GM21737 (cell line): ENCODE results near the gene ULBP2.

Source experiments
- ATAC-seq: cut with Tn5 transposase; IDR thresholded peaks from one replicate; pipeline ENCODE4 v1.9.1; 2021; ENCODE audit warnings: mild to moderate bottlenecking, moderate library complexity; ENCODE audit not compliant: unreplicated experiment

ULBP2 gene, protein sequence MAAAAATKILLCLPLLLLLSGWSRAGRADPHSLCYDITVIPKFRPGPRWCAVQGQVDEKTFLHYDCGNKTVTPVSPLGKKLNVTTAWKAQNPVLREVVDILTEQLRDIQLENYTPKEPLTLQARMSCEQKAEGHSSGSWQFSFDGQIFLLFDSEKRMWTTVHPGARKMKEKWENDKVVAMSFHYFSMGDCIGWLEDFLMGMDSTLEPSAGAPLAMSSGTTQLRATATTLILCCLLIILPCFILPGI

GRCh38 chr6:149941583-149942460 lies at the start of gene ULBP2:
ULBP2 (plus strand) TSS chr6:149942014; CDS start chr6:149942073, 59 bp downstream.
- ATAC-seq = no peak

DNA sequence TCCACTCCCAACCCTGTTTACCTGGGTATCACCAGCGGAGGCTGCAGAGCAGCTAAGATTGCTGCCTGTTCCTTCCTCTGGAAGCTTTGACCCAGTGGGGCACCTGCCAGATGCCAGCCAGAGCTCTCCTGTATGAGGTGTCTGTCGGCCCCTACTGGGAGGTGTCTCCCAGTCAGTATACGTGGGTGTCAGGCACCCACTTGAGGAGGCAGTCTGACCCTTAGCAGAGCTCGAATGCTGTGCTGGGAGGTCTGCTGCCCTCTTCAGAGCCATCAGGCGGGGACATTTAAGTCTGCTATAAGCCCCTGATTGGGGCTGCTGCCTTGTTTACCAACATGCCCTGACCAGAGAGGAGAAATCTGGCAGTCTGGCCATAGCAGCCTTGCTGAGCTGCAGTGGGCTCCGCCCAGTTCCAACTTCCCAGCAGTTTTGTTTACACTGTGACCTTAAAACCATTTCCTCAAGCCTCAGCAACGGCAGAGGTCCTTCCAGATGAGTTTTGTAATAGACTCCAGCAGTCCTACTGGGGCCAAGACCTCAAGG lies 46.7 kb upstream of the ULBP2 start:
- no peak for ATAC-seq

- ATAC-seq = no peak
Observed at GRCh38 chr6:149895833-149896271, 46.0 kb upstream of the ULBP2 start.

DNA sequence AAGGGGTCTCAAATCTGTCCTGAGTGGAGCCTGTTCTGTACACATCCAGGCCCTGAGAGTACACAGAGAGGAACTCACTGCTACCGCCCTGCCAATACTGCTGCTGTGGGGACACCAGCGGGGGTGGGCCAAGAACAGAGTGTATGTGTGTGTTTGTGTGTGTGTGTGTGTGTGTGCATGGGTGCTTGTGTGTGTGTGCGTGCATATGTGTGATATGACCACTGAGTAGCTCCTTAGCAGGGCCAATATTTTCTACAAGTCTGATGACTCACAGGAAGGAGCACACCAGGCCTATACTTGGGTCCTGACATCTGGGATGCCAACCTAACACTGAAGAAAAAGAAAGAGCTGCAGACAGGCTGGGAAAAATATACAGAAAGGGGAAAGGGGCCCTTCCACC lies 45.3 kb upstream of the ULBP2 start:
- no peak for ATAC-seq

GRCh38 chr6:149897015-149897697 lies 44.7 kb upstream of the ULBP2 start:
- no peak for ATAC-seq

DNA sequence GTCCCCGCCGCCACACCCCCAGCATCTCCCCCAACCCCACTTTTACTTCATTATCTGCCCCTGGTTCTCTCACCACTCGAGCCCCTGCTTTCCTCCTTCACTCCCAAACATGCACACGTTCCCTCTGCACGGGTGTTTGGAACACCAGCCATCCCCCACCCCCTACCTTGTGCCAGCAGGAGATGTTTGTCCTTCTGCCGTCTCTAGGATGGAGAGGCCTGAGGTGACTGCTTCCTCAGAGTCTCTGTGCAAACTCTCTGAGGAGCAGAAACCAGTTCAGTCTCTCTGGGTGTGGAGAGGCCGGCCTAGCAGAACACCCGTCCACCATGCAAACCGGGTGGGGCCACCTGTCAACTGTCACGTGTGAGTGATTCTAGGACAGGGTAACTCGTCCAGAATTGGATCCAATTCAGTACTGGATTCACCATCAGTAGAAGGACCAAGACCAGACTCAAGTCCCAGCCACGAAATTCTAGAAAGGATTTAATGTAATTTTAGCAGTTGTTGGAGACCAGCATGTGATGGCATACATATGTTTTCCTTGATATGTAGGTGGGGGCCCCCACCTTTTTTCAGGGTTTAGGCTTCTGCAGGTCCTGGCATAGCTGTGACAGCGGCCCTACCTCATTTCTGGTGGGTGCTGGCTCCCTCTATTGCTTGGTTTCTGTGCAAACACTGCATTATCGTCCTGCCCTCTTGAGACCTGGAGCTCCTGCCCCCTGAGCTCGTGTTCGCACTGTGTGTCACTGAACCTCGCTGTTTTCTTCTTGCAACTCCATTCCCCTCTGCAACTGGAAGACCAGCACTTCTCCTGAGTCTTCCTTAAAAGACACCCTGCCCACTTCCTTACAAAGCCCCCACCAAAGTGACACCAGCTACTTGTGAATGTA lies 43.7 kb upstream of the ULBP2 start, which contains the start of gene RAET1E:
RAET1E (minus strand) TSS at position 259 of the 890 bp plus-strand sequence. CDS start 7,212 bp downstream, outside the sequence.
- ATAC-seq = no peak

DNA sequence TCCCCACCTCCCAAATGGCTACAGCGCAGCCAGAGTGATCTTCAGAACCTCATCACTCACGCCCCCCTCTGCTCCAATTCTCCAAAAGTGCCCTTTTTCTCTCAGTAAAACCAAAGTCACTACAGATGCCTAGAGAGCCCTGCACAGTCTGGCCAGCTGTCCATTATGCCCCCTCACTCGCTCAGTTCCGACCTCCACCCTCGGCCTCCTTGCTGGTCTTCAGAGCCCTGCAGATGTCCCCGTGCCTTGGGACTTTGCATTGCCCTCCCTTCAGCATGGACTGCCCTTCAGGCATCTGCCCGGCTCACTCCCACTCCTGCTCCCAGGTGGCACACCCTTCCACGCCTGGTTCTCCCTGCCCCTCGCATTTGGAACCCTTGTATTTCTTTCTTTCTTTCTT lies 42.8 kb upstream of the ULBP2 start:
- ATAC-seq = no peak

- no peak for ATAC-seq
Observed at GRCh38 chr6:149899486-149899885, 42.3 kb upstream of the ULBP2 start.

DNA sequence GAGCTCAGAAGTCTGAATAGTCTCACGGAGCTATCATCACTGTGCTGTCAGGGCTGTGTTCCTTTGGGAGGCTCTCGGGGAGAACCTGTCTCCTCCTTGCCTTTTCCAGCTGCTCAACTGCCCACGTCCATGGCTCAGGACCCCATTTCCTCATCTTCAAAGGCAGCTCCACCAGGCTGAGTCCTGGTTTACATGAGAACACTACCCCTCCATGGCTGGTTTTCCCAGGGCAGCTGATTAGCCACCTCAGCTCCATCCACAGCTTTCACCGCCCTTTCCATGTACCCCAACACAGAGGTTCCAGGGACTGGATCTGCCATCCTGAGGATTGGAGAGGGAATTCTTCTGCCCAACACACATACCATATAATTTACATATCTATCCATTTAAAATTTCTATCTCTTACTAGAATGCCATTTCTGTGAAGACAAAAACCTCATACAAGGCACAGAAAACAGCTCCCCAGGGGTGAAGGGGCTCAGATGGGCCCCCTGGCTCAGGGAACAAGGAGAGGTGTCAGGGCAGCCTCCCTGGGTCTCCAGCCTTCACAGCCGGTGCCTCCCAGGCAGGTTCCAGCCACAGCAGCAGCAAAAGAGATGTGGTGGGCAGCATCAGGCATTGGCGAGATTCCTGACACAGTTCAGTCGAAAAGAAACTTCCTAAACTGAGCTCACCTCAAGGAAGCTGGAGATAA lies 41.7 kb upstream of the ULBP2 start:
- ATAC-seq = no peak

DNA sequence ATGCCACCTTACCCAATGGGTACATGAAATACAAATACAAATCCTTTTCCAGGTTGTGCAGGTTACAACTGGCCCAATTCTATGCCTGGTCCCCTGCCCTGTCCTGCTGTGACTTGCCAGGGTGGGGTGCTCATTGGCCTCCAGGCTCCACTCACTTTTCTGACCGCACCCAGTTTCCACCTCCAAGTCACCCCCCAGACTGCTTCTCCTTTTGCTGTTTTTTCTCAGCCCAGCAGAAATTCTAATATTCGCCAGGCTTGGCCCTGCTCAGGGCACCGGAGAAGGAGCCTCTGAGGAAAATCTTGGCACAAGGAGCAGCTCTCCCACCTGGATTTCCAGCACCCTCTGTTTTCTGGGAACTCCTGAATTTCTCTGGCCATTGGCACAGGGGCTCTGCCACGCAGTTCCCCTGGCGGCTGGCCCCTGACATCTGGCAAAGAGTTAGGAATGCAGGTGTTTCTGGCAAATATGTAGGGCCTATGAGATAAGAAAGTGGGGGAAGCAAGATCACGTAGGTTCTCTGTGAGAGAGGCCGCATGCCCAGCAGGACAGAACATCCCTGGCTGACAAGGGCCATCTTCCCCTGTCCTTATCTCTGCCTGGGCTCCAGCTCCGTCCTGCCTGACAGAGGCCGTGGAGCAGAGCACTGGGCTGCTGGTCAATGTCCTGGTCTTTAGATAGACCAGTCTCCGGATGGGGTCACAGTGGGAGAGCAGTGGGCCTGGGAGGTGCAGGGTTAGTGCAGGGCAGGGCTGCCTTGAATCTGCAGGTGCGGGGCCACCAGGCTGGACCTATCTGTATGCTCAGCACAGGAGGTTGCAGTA lies 41.0 kb upstream of the ULBP2 start:
- no peak for ATAC-seq

GRCh38 chr6:149901444-149902140 lies 40.2 kb upstream of the ULBP2 start:
- no peak for ATAC-seq

- no peak for ATAC-seq
Observed at GRCh38 chr6:149903938-149904611, 37.7 kb upstream of the ULBP2 start.

DNA sequence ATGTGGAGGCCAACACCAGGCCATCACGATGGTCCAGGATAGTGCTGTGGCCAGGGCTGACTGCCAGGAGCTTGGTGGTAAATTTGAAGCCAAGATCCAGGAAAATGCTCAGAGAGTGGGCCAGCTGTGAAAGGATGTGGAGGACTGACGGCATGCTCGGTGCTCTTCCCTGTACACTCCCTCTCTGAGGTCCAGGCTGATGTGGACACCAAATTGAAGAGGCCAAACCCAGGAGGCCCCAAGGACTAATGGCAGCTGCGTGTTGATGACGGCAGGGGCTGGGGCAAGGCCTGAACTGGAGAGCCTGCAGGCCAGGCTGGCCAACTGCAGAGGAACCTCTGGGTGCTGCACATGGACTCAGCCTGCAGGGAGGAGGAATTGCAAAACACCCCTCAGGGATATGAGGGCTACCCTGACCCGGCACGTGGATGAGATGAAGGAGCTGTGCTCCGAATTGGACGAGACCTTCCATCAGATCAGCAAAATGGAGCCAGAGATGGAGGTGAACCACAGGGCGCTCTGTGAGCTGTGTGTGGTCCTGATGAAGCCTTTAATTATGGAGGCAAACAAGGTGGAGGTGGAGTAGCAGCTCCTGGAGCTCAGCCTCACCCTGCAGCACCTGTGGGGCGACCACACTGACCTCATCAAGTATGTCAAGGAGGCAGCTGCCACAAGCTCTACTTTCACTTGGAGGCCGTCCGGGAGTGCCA lies 37.0 kb upstream of the ULBP2 start:
- ATAC-seq = no peak

DNA sequence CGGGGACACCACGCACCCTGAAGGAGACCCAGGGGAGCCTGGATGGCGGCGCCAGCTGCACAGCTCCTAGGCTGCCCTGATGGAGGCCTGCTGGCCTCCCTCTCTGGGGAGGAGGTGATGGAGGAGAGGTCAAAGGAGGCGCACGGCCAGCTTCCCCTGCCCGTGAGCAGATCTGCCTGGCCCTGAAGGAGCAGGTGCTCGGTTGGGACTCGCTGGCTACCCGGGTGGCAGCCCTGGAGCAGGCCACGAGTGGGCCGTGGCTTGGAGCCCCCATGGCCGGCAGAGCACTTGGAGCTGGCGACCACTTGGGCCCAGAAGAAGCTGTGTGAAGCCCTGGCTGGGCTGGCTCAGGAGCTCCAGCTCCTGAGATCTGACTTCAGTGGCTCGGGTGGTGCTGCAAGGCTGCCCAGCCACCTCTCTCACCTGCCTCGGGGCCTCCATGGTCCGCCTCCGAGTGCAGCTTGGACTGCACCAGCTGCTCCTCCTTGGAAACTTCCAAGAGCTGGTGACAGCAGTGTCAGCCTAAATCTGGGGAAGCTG lies 36.4 kb upstream of the ULBP2 start:
- ATAC-seq = no peak

DNA sequence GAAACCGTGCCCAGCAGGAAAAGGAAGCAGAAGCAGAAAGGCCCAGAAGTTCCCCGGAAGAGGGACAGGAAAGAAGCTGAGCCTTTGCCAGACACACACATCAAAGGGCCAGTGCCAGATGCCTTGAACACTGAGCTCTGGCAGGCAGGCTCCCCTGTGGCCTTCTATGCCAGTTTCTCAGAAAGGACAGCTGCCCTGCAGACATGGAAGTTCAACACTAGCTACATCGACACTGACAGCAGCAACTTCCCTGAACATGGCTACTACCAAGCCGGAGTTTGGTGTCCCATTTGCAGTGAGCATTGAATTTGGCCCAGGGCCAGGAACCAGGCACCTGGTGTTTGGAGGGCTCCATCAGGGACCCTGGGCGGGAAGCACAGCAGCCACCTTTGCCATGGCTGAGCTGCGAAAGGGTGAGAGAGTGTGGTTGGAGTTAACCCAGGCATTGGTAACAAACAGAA lies 35.9 kb upstream of the ULBP2 start:
- ATAC-seq = no peak

DNA sequence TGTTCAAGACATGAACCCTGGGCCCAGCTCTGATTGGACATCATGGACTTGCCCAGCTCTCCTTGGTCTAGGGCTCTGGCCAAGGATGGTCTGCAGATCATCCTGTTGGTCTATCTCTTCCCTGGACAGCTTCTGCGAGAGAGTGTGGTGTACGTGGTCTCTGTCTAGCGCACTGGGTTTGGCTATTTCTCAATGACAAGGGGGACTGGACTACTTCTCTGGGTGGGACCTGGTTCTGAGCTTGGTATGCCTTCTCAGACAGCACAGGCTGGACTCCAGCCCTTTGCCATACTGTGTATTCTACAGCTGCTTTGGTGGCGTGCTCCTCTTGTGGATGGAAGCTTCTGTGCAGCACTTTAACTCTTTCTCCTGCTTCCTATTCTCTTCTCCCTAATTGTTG lies 35.4 kb upstream of the ULBP2 start:
- no peak for ATAC-seq

GRCh38 chr6:149907317-149907716 lies 34.5 kb upstream of the ULBP2 start:
- ATAC-seq = no peak
